GM18505 (cell line): ENCODE data around the gene PRPF31.

Experiments
- ATAC-seq: cut with Tn5 transposase; IDR thresholded peaks from one replicate; pipeline ENCODE4 v1.9.1; 2021; ENCODE audit not compliant: unreplicated experiment
- POLR2A ChIP-seq: IDR thresholded peaks from 4 replicates; pipeline ENCODE4 v1.6.1; 2011; ENCODE audit warnings: borderline replicate concordance; ENCODE audit not compliant: insufficient read depth, insufficient read length; ENCODE audit errors: extremely low read depth

PRPF31 gene

DNA sequence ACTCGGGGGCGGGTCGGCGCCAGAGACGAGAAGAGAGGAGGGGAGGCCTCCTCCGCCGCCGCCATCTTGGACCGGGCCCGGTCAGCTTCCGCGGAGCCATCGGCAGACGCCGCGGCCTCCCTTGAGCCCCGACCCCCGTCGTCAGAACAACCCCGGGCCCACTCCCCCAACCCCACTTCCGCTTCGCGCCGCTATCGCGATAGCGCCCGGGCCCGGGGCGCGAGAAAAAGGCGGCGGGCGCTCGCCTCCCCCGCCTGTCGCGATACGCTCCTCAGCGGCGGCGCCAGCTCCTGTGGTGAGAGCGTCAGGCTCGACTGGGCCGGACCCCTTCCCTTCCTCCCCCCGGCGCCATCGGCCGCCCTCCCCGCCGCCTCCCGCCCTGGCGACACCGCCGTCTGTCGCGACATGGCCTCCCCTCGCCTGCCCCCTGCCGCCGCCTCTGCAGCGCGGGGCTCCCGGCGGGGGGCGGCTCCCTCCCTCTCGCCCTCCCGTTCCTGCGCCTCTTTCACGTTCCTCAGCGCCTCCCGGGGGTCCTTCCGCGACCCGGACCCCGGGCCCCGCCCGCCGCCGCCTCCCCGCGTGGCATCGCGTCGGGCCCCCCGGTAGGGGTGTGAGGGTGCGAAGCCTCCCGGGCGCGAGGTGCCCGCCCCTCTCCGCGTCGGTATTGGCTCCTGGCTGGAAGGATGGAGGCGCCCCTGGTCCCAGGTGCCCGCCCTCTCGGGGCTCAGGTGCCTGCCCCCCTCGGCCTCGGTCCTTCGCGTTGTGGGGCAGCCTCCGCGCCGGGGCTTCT is 22.3 kb downstream of the PRPF31 start, which contains the start of gene CNOT3:
Gene CNOT3 (plus strand): TSS at position 64 of the 790 bp plus-strand sequence. CDS start 5,217 bp downstream, outside the sequence.
- TF ChIP-seq POLR2A: peak; percentile 86
- no peak for ATAC-seq

DNA sequence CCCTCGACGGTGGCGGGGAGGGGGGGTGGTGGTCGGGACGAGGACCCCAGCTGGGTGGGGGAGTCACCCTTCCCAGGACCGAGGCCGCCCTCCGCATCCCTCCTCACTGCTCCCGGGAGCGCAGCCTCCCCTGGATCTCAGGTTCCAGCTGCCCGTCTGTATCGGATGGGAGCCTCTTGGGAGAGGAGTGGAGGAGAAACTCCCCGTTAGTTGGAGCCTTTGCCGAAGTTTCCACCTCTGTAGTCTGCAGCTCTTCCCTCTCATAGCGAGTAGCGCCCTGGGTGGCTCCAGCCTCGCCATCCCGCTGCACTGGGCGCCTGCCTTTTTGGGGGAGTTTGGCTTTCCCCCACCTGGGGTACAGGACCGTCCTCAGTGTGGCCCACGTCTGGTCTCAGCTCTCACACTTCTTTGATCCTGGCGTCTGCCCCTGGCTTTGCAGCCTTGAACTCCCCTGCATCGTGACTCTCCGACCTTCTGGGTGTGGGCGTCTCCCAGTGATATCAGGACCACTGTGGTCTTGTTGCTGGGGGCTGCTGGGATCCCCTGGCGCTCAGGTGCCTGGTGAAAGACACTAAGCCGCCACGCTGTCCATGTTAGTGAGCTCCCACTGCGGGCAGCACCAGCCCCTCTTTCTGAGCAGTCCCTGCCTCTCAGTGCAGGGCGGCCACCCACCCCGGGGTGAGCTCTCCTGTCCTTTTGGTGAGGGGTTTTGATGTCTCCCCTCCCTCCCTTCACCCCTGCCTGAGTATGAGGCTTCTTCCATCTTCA is 23.1 kb downstream of the PRPF31 start:
- no peak for ATAC-seq
- no peak for TF ChIP-seq POLR2A

DNA sequence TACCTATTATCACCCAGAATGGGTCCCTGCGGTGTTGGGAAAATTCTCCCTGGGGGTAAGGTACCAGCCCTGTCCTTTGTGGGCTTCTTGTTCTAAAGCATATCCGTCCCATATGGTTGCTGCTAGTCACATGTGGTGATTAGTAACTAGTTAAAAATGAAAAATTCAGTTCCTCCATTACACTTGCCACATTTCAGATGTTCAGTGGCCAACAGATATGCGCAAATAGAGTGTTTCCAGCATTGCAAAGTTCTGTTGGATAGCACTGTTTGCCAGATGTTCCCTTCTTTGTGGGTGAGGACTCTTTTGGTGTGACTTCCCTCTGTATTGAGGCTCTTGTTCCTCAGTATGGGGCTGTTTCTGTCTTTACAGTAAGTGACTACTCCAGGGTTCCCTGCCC is 25.8 kb downstream of the PRPF31 start:
- no peak for TF ChIP-seq POLR2A

DNA sequence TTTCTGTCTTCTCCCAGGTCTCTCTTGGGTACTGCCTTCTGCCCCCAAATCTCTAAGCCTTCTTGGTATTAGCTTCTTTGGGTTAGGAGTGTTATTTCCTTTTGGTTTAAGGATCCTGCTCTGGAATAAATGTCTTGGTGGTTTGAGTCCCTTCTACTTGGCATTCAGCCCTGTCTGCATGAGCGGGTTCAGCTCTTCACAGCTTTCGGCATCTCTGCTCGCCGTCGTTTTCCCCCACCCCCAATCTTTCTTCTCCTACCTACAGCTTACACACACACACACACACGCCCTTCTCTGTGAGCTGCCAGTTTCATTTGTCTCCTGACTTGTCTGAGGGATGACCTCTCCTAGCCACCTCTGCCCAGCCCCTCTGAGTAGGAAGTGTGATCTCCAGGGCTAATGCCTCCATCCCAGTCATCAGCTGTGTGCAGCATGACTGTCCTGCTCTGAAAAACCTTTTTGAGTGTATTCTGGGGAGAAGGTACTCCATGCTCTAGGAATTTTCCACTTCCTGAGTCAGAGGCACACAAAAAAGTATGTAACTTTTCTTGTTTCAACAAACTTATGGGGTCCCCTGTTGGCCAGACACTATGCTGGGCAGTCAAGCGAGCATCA is 26.7 kb downstream of the PRPF31 start:
- ATAC-seq: no peak
- no peak for TF ChIP-seq POLR2A

More for the DNA sequence above, 25.8 kb downstream of the PRPF31 start:
- ATAC-seq: no peak

DNA sequence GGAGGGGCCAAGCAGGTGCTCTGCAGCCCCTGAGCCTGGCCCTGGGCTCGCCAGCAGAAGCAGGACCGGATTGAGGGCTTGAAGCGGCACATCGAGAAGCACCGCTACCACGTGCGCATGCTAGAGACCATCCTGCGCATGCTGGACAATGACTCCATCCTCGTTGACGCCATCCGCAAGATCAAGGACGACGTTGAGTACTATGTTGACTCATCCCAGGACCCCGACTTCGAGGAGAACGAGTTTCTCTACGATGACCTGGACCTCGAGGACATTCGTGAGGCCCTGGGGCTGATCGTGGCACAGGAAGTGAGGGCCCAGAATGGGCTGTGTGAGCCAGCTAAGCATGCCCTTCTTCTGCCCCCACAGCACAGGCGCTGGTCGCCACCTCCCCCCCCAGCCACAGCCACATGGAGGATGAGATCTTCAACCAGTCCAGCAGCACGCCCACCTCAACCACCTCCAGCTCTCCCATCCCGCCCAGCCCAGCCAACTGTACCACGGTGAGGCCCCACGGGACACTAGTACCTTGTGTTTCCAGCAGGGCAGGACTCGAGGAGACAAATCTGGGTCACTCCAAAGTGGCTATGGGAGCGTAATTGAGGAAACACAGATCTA is 30.1 kb downstream of the PRPF31 start:
- no peak for TF ChIP-seq POLR2A
- no peak for ATAC-seq

DNA sequence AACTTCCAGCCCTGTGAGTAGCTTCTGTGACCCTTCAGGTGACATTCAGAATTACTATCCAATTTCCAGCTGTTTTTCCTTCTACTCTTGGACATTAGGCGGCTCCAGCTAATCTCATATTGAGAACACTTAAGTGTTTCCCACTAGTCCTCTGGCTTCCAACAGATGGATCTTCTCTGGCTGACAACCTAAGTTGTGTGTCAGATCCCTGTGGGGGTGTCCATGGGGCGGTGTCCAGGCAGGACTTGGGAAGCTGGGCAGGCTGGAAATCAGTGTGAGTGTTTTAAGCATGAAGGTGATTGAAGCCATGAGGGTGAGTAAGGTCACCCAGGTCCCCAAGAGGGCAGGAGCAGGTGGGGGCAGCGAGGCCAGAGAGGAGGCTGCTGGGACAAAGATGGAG is 32.1 kb downstream of the PRPF31 start:
- no peak for ATAC-seq

DNA sequence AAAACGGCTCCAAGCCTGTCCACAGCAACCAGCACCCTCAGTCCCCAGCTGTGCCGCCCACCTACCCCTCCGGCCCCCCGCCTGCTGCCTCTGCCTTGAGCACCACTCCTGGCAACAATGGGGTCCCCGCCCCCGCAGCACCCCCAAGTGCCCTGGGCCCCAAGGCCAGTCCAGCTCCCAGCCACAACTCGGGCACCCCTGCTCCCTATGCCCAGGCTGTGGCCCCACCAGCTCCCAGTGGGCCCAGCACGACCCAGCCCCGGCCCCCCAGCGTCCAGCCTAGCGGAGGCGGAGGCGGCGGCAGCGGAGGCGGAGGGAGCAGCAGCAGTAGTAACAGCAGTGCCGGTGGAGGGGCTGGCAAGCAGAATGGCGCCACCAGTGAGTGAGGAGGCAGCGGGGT is 32.6 kb downstream of the PRPF31 start:
- TF ChIP-seq POLR2A: no peak
- ATAC-seq: no peak

More for the DNA sequence above, 32.1 kb downstream of the PRPF31 start:
- no peak for TF ChIP-seq POLR2A

DNA sequence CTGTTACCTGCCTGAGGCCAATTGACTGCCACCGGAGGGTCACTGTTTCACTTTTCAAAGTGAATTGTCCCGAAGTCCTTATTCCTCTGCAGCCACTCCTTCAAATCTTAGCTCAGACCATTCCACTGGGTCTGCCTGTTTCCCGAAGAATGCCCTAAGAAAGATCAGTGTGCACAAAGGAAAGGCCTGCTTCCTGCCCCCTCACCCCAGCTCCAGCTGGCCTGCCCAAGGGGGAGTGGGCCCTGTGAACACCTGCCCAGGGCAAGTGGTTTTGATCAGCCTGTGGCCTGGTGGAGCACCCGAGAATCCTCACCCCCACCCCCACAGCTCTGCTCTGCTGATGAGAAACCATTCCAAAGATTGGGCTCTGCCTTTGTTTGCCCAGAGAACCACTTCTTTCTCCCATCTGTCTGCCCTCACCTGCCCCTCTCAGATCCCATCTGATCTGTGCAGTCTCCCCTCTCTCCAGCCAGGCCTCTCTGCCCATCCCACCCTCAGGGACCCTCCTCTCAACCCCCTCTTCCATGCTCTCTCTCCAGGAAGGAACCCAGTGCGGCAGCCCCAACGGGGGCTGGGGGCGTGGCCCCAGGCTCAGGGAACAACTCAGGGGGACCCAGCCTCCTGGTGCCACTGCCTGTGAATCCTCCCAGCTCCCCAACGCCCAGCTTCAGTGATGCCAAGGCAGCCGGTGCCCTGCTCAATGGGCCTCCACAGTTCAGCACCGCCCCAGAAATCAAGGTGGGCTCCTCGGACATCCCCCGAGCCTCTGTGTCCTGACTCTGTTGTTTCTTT is 33.7 kb downstream of the PRPF31 start:
- no peak for ATAC-seq

DNA sequence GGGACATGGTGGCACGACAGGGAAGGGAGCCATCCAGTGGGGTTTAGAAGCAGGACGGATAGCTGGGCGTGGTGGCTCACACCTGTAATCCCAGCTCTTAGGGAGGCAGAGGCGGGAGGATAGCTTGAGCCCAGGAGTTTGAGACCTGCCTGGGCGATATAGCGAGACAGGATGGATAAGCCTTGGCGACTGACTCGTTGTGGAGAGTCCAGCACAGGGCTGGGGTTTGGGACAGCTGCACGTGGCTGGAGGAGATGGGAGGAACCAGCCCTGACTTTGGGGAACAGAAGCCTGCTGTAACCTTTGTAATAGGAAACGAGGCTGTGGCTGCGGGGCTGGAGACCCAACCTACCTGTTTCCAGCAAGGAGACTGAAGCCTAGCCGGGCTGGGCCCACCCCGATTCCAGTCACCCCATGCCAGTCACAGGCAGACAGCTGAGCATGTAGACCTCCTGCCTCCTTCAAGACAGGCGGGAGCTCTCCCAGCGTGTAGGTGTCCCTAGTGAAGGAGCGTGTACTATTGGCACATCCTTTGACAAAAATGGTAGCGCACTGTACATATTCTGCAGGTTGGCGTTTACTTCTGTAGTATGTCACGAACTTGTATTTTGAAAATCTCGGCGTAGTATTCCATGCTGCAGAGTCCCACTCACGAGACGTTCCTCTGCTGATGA is 35.9 kb downstream of the PRPF31 start:
- no peak for TF ChIP-seq POLR2A
- no peak for ATAC-seq

More for the DNA sequence above, 33.7 kb downstream of the PRPF31 start:
- TF ChIP-seq POLR2A: no peak

DNA sequence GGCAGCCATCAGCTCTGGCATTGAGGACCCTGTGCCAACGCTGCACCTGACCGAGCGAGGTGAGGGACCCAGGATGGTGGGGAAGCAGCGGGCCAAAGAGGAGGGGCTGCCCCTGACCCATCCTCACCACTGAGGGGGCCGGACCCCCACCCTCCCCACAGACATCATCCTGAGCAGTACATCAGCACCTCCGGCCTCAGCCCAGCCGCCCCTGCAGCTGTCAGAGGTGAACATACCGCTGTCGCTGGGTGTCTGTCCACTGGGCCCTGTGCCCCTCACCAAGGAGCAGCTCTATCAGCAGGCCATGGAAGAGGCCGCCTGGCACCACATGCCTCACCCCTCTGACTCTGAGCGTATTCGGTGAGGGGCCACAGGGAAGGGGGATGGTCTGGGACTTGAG is 36.7 kb downstream of the PRPF31 start:
- no peak for TF ChIP-seq POLR2A
- no peak for ATAC-seq

DNA sequence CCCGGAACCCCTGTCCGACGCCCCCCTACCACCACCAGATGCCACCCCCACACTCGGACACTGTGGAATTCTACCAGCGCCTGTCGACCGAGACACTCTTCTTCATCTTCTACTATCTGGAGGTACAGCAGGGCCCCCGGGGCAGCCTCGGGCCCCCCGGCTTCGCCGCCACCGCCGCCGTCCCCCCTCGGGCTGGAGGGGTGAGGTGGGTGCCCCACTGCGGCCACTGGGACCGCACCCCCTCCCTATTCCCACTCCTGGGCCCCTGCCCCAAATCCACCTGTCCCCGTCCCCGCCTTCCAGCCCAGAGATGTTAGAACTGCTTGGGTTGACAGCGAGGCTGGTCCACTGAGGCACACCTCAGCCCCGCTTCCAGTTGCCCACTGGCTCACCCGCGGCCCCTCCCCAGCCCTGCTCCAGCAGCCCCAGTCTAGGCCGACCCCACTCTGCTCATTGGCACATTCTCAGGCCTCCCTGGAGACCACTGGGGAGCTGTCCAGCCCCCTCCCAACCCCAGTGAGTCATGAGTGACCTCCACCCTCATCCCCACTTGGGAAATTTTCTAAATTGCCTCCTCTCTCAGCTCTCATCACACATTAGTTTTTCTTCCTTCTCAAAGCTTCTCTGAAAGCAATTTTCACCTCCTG is 37.4 kb downstream of the PRPF31 start:
- peak; percentile 32 for TF ChIP-seq POLR2A
- no peak for ATAC-seq
